GM23338 (cell line): Measurements from ENCODE around the gene SMTN. TPM values are rescaled to one million over a fixed set of nuclear protein-coding genes. Genes with fewer than 3 reads are reported as not detected.
A peak's percentile ranks its signal among the peaks of the same experiment; 100 is the strongest.

ENCODE experiments used
- ATAC-seq: fragments of 200-7000 bp; cut with Tn5 transposase; 3 replicates; pipeline ENCODE4 v1.9.1; 2020
- DNase-seq: peaks from one replicate; pipeline ENCODE4 v3.0.0-alpha.2; 2015; ENCODE audit warnings: low spot score
- H2AFZ ChIP-seq: fragments of 200-600 bp; sonication (generic); 2 replicates; pipeline ENCODE4 v1.8.0; 2016; ENCODE audit warnings: antibody characterized with exemption, mild to moderate bottlenecking, moderate library complexity
- H3F3A ChIP-seq: fragments of 200-600 bp; sonication (generic); replicated peaks from 2 replicates; pipeline ENCODE4 v1.8.0; 2017; ENCODE audit warnings: antibody characterized with exemption, mixed run types, low read depth
- H3K27ac ChIP-seq: fragments of 200-600 bp; sonication (generic); 2 replicates; pipeline ENCODE4 v1.6.1; 2016; ENCODE audit warnings: low read depth
- H3K27me3 ChIP-seq: fragments of 200-600 bp; sonication (generic); 2 replicates; pipeline ENCODE4 v1.8.0; 2016; ENCODE audit warnings: mild to moderate bottlenecking, mixed run types, moderate library complexity; ENCODE audit not compliant: insufficient read depth
- H3K36me3 ChIP-seq: fragments of 200-600 bp; sonication (generic); 2 replicates; pipeline ENCODE4 v1.8.0; 2016; ENCODE audit warnings: mild to moderate bottlenecking; ENCODE audit not compliant: insufficient read depth
- H3K4me1 ChIP-seq: fragments of 200-600 bp; sonication (generic); 2 replicates; pipeline ENCODE4 v1.8.0; 2016; ENCODE audit warnings: mild to moderate bottlenecking, moderate library complexity; ENCODE audit not compliant: insufficient read depth
- H3K4me2 ChIP-seq: fragments of 200-600 bp; sonication (generic); 2 replicates; pipeline ENCODE4 v1.7.1; 2017; ENCODE audit warnings: mixed run types
- H3K4me3 ChIP-seq: fragments of 200-600 bp; sonication (generic); 2 replicates; pipeline ENCODE4 v1.6.1; 2016; ENCODE audit warnings: mixed run types
- H3K79me2 ChIP-seq: fragments of 200-600 bp; sonication (generic); replicated peaks from 2 replicates; pipeline ENCODE4 v1.8.0; 2017; ENCODE audit warnings: mild to moderate bottlenecking; ENCODE audit not compliant: insufficient read depth
- H3K9me2 ChIP-seq: fragments of 200-600 bp; sonication (generic); 2 replicates; pipeline ENCODE4 v1.8.0; 2017; ENCODE audit not compliant: insufficient read depth
- H4K20me1 ChIP-seq: fragments of 200-600 bp; sonication (generic); replicated peaks from 2 replicates; pipeline ENCODE4 v1.8.0; 2017; ENCODE audit warnings: mild to moderate bottlenecking; ENCODE audit not compliant: insufficient read depth
- H3K27ac Mint-ChIP-seq: 2 replicates; pipeline ENCODE4 v1.8.0; 2020; ENCODE audit warnings: inconsistent platforms, mild to moderate bottlenecking, moderate library complexity, mixed read lengths
- H3K27me3 Mint-ChIP-seq: 3 replicates; pipeline ENCODE4 v1.8.0; 2022; ENCODE audit warnings: low read depth, mild to moderate bottlenecking, moderate library complexity, mixed read lengths, inconsistent platforms; ENCODE audit not compliant: insufficient read depth, poor library complexity
- H3K36me3 Mint-ChIP-seq: 3 replicates; pipeline ENCODE4 v1.8.0; 2021; ENCODE audit warnings: low read depth, mild to moderate bottlenecking, inconsistent platforms, moderate library complexity, mixed read lengths
- H3K4me1 Mint-ChIP-seq: 3 replicates; pipeline ENCODE4 v1.8.0; 2020; ENCODE audit warnings: mild to moderate bottlenecking, inconsistent platforms, mixed read lengths
- H3K4me3 Mint-ChIP-seq: 3 replicates; pipeline ENCODE4 v1.8.0; 2021; ENCODE audit warnings: moderate library complexity, mild to moderate bottlenecking, inconsistent platforms, mixed read lengths
- H3K9me3 Mint-ChIP-seq: 3 replicates; pipeline ENCODE4 v1.8.0; 2020; ENCODE audit warnings: moderate library complexity, mild to moderate bottlenecking, inconsistent platforms, mixed read lengths
- CREB1 ChIP-seq: fragments of 250-450 bp; sonication (Bioruptor Pico); IDR thresholded peaks from 2 replicates; pipeline ENCODE4 v1.5.0; 2020; ENCODE audit warnings: low read depth, mild to moderate bottlenecking, moderate library complexity
- CTCF ChIP-seq, 2 experiments: fragments of 200-600 bp in 1 of 2; sonication (generic) in 1 of 2; conservative IDR thresholded peaks; 2 replicates each; pipeline versions ENCODE4 v1.5.1 to v1.6.1; 2016 to 2017; ENCODE audit warnings: antibody characterized with exemption in 2 of 2, low read depth in 2 of 2, mild to moderate bottlenecking in 2 of 2, moderate library complexity in 1 of 2
- ETS1 ChIP-seq: IDR thresholded peaks from 2 replicates; pipeline ENCODE4 v1.6.1; 2016; ENCODE audit warnings: antibody characterized with exemption
- EZH2 ChIP-seq: fragments of 200-600 bp; sonication (generic); IDR thresholded peaks from one replicate; pipeline ENCODE4 v1.8.0; 2017; ENCODE audit warnings: antibody characterized with exemption, mild to moderate bottlenecking, low read depth; ENCODE audit not compliant: unreplicated experiment
- JUNB ChIP-seq: IDR thresholded peaks from one replicate; pipeline ENCODE4 v1.6.1; 2016; ENCODE audit warnings: antibody characterized with exemption; ENCODE audit not compliant: unreplicated experiment
- NANOG ChIP-seq: IDR thresholded peaks from 2 replicates; pipeline ENCODE4 v1.6.1; 2016; ENCODE audit warnings: antibody characterized with exemption, borderline replicate concordance
- POLR2AphosphoS5 ChIP-seq: IDR thresholded peaks from 2 replicates; pipeline ENCODE4 v1.6.1; 2016; ENCODE audit warnings: antibody characterized with exemption, low read depth
- ZNF462 ChIP-seq: fragments of 250-450 bp; sonication (Bioruptor Pico); IDR thresholded peaks from 2 replicates; pipeline ENCODE4 v1.5.0; 2020; ENCODE audit warnings: mild to moderate bottlenecking, moderate library complexity
- polyA plus RNA-seq: library from polyadenylated mRNA; unstranded; fragments of >200 nt; fragmentation: Nextera tagmentation; extraction: Ambion mirVana; gene quantifications from 2 replicates; pipeline ENCODE4 v1.2.1, GENCODE V29; 2016
- total RNA-seq: library from RNA; depleted of rRNA; stranded (reverse); fragments of >200 nt; shearing (Covaris generic); gene quantifications from 2 replicates; pipeline ENCODE4 v1.2.3, GENCODE V29; 2014

The SMTN gene
- total and polyA plus RNA-seq, 2 experiments from 2014 or later = 27.4 to 32.2 TPM

- Histone ChIP-seq H3K79me2 (peaks cover 12% of the 10 kb centered on the region), H3K27me3 (peaks cover 9% of the 10 kb centered on the region), H3K36me3 (no peaks in the 10 kb centered on the region), H3K4me1 (peaks cover 21% of the 10 kb centered on the region), H3K9me2 (no peaks in the 10 kb centered on the region), H3K4me2 (peak overlapping the region; percentile 100), H4K20me1 (peaks cover 4% of the 10 kb centered on the region; the same call in 1 of the 2 replicates), H2AFZ (peak overlapping the region; percentile 85), H3K4me3 (peak overlapping the region; percentile 96), H3K27ac (peak overlapping the region; percentile 97), H3F3A (peaks cover 7% of the 10 kb centered on the region; the same call in 1 of the 2 replicates)
- H3K4me3 Mint-ChIP-seq = peak overlapping the region; percentile 94
- peaks cover 35% of the 10 kb centered on the region for H3K4me1 Mint-ChIP-seq
- DNase-seq = peak; percentile 98
- no peak for TF ChIP-seq JUNB
- TF ChIP-seq ETS1 = peak; percentile 65; the same call in 1 of the 2 replicates
- peak; percentile 71 to 87 for TF ChIP-seq CTCF (conservative IDR thresholded peaks at IDR 0.05; ENCODE audit: low read depth in 2 of 2)
- TF ChIP-seq POLR2AphosphoS5 = peak; percentile 83
- peak overlapping the region; percentile 78 for H3K27ac Mint-ChIP-seq
- no peaks in the 10 kb centered on the region; the same call in 2 of the 3 replicates for H3K36me3 Mint-ChIP-seq
- H3K9me3 Mint-ChIP-seq = no peaks in the 10 kb centered on the region
- ATAC-seq = peak; percentile 54
- peaks cover 26% of the 10 kb centered on the region for H3K27me3 Mint-ChIP-seq
Observed at GRCh38 chr22:31084811-31085492, 3.8 kb downstream of the SMTN start.

- Mint-ChIP-seq H3K27ac (peak overlapping the region; percentile 56; the same call in 1 of the 2 replicates), H3K36me3 (no peaks in the 10 kb centered on the region; the same call in 2 of the 3 replicates), H3K9me3 (no peaks in the 10 kb centered on the region), H3K4me3 (peak overlapping the region; percentile 77), H3K27me3 (peaks cover 26% of the 10 kb centered on the region), H3K4me1 (peaks cover 34% of the 10 kb centered on the region)
- no peaks in the 10 kb centered on the region for H3K36me3 ChIP-seq
- H3K27me3 ChIP-seq = peaks cover 9% of the 10 kb centered on the region
- 0 out of 2 replicates have a peak overlapping the region, but pooled peaks have one; percentile 32 for H2AFZ ChIP-seq
- H3K4me2 ChIP-seq = peak overlapping the region; percentile 100
- peak overlapping the region; percentile 94 for H3K27ac ChIP-seq
- DNase-seq = peak; percentile 74
- H3F3A ChIP-seq = peaks cover 7% of the 10 kb centered on the region; the same call in 1 of the 2 replicates
- H3K9me2 ChIP-seq = no peaks in the 10 kb centered on the region
- ATAC-seq = peak; percentile 5
- peak overlapping the region; percentile 96 for H3K4me3 ChIP-seq
- H3K79me2 ChIP-seq = peaks cover 12% of the 10 kb centered on the region
- H4K20me1 ChIP-seq = peaks cover 4% of the 10 kb centered on the region; the same call in 1 of the 2 replicates
- peaks cover 21% of the 10 kb centered on the region for H3K4me1 ChIP-seq
- no peak for TF ChIP-seq CREB1 (CRISPR knock-in tag)
- no peak for TF ChIP-seq NANOG
- TF ChIP-seq ZNF462 (CRISPR knock-in tag) = no peak
- TF ChIP-seq EZH2 = no peak
Observed at GRCh38 chr22:31085493-31085824, 4.3 kb downstream of the SMTN start.
